PFSK-1 (cell line): ENCODE results near the gene TRIM6.

Experiments used
- FOXP2 ChIP-seq: optimal IDR thresholded peaks from 2 replicates; pipeline ENCODE3; 2011; ENCODE audit warnings: borderline replicate concordance, control low read depth, inconsistent platforms; ENCODE audit not compliant: insufficient read depth; ENCODE audit errors: extremely low read length, extremely low read depth
- POLR2AphosphoS5 ChIP-seq: IDR thresholded peaks from 2 replicates; pipeline ENCODE4 v1.6.1; 2012; ENCODE audit warnings: low read depth, mild to moderate bottlenecking, control low read depth, low read length, moderate library complexity
- REST ChIP-seq, 2 experiments: IDR thresholded peaks; 2 replicates each; pipeline versions ENCODE4 v1.6.1 to v1.8.0; 2011 to 2012; ENCODE audit warnings: low read depth in 2 of 2, low read length in 2 of 2, control low read depth in 1 of 2, inconsistent platforms in 1 of 2, mild to moderate bottlenecking in 1 of 2, moderate library complexity in 1 of 2; ENCODE audit not compliant: insufficient read depth in 1 of 2
- SIN3A ChIP-seq: IDR thresholded peaks from 2 replicates; pipeline ENCODE4 v1.6.1; 2012; ENCODE audit warnings: mild to moderate bottlenecking, low read length, moderate library complexity, borderline replicate concordance; ENCODE audit not compliant: insufficient read depth
- TAF1 ChIP-seq: IDR thresholded peaks from 2 replicates; pipeline ENCODE4 v1.6.1; 2012; ENCODE audit warnings: low read length, control low read depth, borderline replicate concordance; ENCODE audit not compliant: insufficient read depth

Gene TRIM6

DNA sequence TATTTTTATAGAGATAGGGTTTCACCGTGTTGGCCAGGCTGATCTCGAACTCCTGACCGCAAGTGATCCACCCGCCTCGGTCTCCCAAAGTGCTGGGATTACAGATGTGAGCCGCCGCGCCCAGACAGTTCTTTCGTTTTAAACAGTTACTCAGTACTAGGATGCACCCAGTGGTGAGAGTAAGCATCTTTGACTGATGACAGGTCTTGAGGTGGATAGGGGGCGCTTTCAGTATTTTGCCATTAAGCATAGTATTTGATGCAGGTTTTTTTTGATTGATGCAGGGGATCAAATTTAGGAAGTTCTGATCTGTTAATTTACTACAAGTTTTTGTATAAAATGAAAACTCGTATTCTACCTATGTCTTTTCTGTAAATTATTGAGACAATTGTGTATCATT is 15.2 kb downstream of the TRIM6 start:
- no peak for TF ChIP-seq TAF1
- no peak for TF ChIP-seq POLR2AphosphoS5
- no peak for TF ChIP-seq SIN3A
- no peak for TF ChIP-seq REST (IDR thresholded peaks at IDR 0.05; ENCODE audit: insufficient read depth in 1 of 2, low read depth in 2 of 2, low read length in 2 of 2)
- no peak for TF ChIP-seq FOXP2

DNA sequence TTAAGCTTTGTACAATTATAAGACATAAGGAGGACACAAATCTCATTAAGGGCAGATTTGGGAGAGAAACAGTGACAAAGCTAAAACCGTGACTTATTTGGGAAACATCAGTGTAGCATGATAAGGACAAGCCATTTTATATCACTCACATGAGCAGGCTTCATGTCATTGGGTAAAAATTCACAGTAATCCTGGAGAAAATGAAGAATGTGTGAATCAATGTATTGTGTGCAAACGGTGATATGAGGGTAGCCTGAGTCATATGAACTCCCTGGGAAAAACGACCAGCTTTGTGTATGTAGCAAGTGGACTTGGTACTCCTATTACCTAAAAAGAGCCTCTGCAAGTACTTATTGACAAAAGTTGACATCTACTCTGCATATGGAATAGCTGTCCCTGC is 22.4 kb downstream of the TRIM6 start:
- TF ChIP-seq SIN3A = no peak
- TF ChIP-seq TAF1 = no peak
- no peak for TF ChIP-seq POLR2AphosphoS5
- no peak for TF ChIP-seq REST (IDR thresholded peaks at IDR 0.05; ENCODE audit: insufficient read depth in 1 of 2, low read depth in 2 of 2, low read length in 2 of 2)
- TF ChIP-seq FOXP2 = no peak

DNA sequence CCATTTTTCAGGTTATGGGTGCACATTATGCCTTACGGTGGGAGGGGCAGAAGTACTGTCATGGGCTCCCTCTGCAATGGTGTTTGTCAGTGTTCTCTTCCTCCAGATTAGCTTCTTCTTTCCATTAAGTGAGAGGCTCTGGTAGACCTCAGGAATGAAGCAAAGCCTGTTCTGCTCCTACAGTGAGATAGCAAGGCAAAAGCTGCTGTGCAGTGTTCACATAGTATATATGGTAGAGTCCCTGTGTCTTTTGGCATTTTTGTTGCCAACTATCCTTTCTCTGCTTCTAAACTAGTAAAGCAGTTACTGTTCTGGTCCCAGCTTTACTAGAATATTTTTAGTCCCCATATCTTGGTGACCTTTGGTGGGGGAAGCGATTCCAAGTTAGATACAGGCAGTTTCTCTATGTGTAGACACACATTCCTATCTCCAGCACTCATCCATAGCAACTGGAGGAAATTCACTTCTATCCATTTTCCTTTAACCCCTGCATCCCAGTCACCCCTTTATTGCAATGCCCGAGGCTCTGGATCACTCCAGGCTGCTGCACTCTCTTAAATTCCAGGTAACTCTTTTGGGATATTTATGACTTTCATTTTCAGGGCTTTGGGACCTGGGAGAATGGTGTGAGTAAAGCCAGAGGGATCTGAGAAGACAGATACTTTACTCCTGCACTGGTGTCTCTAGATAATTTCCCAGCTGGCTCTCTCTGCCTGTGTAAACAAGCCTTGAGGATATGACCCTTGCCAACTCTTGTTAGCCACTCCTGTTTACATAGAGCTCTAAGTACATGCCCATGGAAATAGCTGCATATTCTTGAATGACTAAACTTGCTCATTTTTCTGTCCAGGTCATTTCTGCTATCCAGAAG is 24.4 kb downstream of the TRIM6 start:
- TF ChIP-seq TAF1 (no peak), FOXP2 (no peak), POLR2AphosphoS5 (no peak), SIN3A (no peak), REST (IDR thresholded peaks at IDR 0.05; ENCODE audit: insufficient read depth in 1 of 2, low read depth in 2 of 2, low read length in 2 of 2) (no peak)

DNA sequence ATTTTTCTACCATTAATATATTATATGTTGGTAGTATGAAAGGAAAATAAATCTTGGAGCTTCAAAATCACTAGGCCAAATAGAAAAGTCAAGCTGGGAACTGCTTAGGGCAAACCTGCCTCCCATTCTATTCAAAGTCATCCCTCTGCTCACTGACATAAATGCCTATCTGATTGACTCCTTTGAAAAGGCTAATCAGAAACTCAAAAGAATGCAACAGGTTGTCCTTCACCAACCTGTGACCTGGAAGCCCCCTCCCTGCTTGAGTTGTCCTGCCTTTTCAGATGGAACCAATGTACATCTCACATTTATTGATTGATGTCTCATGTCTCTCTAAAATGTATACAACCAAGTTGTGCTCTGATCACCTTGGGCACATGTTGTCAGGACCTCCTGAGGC is 25.1 kb downstream of the TRIM6 start:
- no peak for TF ChIP-seq REST (IDR thresholded peaks at IDR 0.05; ENCODE audit: insufficient read depth in 1 of 2, low read depth in 2 of 2, low read length in 2 of 2)
- no peak for TF ChIP-seq FOXP2
- TF ChIP-seq POLR2AphosphoS5 = no peak
- no peak for TF ChIP-seq TAF1
- no peak for TF ChIP-seq SIN3A
